Ascending aorta (tissue), 2 donors: ENCODE measurements around the gene LMTK2. TPM values are rescaled to one million over a fixed set of nuclear protein-coding genes. Genes with fewer than 3 reads are reported as not detected.

Experiments
- DNase-seq, 2 donors: peaks; one replicate each; pipeline ENCODE4 v3.0.0-alpha.2; 2019; ENCODE audit warnings: low spot score in 2 of 2
- H3K27ac ChIP-seq, 2 donors: fragments of 200-600 bp; sonication (generic); one replicate each; pipeline ENCODE4 v1.5.1; 2016 to 2017; ENCODE audit warnings: mild to moderate bottlenecking in 1 of 2
- H3K27me3 ChIP-seq: fragments of 200-600 bp; sonication (generic); one replicate; pipeline ENCODE4 v1.5.1; 2017
- H3K36me3 ChIP-seq, 2 donors: fragments of 200-600 bp; sonication (generic); one replicate each; pipeline ENCODE4 v1.5.1; 2016
- H3K4me1 ChIP-seq, 2 donors: fragments of 200-600 bp; sonication (generic); one replicate each; pipeline ENCODE4 v1.5.1; 2016 to 2017; ENCODE audit warnings: mild to moderate bottlenecking in 1 of 2
- H3K4me3 ChIP-seq, 2 donors: fragments of 200-600 bp; sonication (generic); one replicate each; pipeline ENCODE4 v1.5.1; 2016 to 2017; ENCODE audit warnings: mild to moderate bottlenecking in 1 of 2
- H3K9me3 ChIP-seq, 2 donors: fragments of 200-600 bp; sonication (generic); one replicate each; pipeline ENCODE4 v1.5.1; 2016
- CTCF ChIP-seq, 3 experiments: fragments of 200-600 bp in 2 of 3; fragments of 450-650 bp in 1 of 3; sonication (generic) in 2 of 3; IDR thresholded peaks; one replicate each; pipeline ENCODE4 v1.5.1; 2016 to 2019; ENCODE audit warnings: antibody characterized with exemption in 3 of 3, mild to moderate bottlenecking in 1 of 3, moderate library complexity in 1 of 3
- intact Hi-C: fragments of 100-400 bp; cut with DNase I; formaldehyde crosslinking; loops from one replicate; pipeline ENCODE4 v1.15.1; 2023
- total RNA-seq: library from RNA; depleted of rRNA; stranded (reverse); fragments of >200 nt; gene quantifications from one replicate; pipeline ENCODE4 v1.1.0, GENCODE V29; 2016

The LMTK2 gene
- total RNA-seq, 1 donor from 2014 or later, result 11.8 TPM

GRCh38 chr7:98248156-98248555, 141.5 kb downstream of the LMTK2 start:
- H3K27me3 ChIP-seq, result no peaks in the 10 kb centered on the region

DNA sequence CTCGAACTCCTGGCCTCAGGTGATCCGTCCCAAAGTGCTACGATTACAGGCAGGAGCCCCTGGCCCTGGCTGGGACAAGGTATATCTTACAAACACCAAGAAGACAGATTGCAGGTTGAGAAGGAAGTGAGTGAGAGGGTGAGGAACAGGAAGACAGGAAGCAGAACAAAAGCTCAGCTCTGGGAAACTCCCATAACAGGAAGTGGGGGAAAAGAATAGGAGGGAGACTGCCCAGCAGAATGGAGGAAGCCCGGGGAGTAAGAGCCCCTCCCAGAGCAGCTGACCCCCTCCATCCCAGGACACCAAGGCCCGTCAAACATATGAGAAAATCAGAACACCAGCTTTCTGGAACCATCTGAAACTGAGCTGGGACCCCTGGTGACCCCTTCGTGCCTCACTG, 142.4 kb downstream of the LMTK2 start:
- peaks cover 8 to 13% of the 10 kb centered on the region in 2 donors for H3K36me3 ChIP-seq
- no peak for DNase-seq
- no peaks in the 10 kb centered on the region for H3K27me3 ChIP-seq
- intact Hi-C loops, result no loop called here
- no peak overlapping the region for H3K4me3 ChIP-seq
- TF ChIP-seq CTCF (IDR thresholded peaks at IDR 0.05), result no peak
- no peaks in the 10 kb centered on the region for H3K9me3 ChIP-seq
- peaks cover 6 to 18% of the 10 kb centered on the region in 2 donors for H3K4me1 ChIP-seq
- no peak overlapping the region for H3K27ac ChIP-seq

More at GRCh38 chr7:98248156-98248555, 141.5 kb downstream of the LMTK2 start:
- DNase-seq, result no peak
- Histone ChIP-seq H3K36me3 (peaks cover 18 to 22% of the 10 kb centered on the region in 2 donors), H3K4me3 (no peak overlapping the region), H3K27ac (no peak overlapping the region), H3K4me1 (peaks cover 6 to 18% of the 10 kb centered on the region in 2 donors), H3K9me3 (no peaks in the 10 kb centered on the region)
- no peak for TF ChIP-seq CTCF (IDR thresholded peaks at IDR 0.05)
- intact Hi-C loops, result no loop called here

- TF ChIP-seq CTCF (IDR thresholded peaks at IDR 0.05), result no peak
- no peak for DNase-seq
- intact Hi-C loops, result loop anchor here (5.0 kb wide), 1 partner anchor 63 kb away; no protein-coding TSS in a partner anchor
- Histone ChIP-seq H3K9me3 (no peaks in the 10 kb centered on the region), H3K36me3 (peaks cover 0 to 4% of the 10 kb centered on the region in 2 donors), H3K4me3 (peak overlapping the region in 1 of 2 donors; percentile 80), H3K27ac (peak overlapping the region in 1 of 2 donors; percentile 17), H3K27me3 (no peaks in the 10 kb centered on the region), H3K4me1 (peaks cover 6 to 18% of the 10 kb centered on the region in 2 donors)
Measured at GRCh38 chr7:98250789-98251188, 144.1 kb downstream of the LMTK2 start.

DNA sequence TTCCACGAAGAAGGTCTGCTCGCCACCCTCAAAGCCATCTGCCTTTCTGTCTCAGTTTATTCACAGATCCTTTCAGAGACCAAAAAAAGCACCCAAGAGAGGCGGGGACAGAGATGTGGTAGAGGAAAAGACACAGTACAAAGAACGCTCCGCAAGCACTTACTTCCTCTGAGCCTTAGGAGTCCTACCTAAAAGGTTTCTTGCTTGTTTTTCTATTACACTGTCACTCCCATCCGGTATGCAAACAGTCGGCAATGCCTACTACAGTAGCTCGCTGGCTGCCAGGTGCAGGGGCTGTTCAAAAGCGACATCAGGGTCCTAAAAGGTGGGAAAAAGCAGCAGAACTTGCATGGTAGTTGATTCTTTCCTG, 144.6 kb downstream of the LMTK2 start:
- TF ChIP-seq CTCF (IDR thresholded peaks at IDR 0.05), result no peak
- H3K36me3 ChIP-seq, result peaks cover 0 to 4% of the 10 kb centered on the region in 2 donors
- H3K4me1 ChIP-seq, result peaks cover 6 to 18% of the 10 kb centered on the region in 2 donors
- peak overlapping the region; percentile 80 to 90 for H3K4me3 ChIP-seq
- H3K9me3 ChIP-seq, result no peaks in the 10 kb centered on the region
- no peak overlapping the region for H3K27ac ChIP-seq
- DNase-seq, result no peak
- no peaks in the 10 kb centered on the region for H3K27me3 ChIP-seq
- intact Hi-C loops, result loop anchor here (5.0 kb wide), 1 partner anchor 64 kb away; no protein-coding TSS in a partner anchor

GRCh38 chr7:98251601-98252424, 145.2 kb downstream of the LMTK2 start, which contains the start of gene TECPR1:
TSS of gene TECPR1 (minus strand) at chr7:98252232. CDS start at chr7:98246146, 6,086 bp downstream.
- intact Hi-C loops, result loop anchor here (1.0 to 5.0 kb wide), 3 partner anchors 29 to 145 kb away; partner anchors contain the start of genes BRI3 and LMTK2
- Histone ChIP-seq H3K9me3 (no peaks in the 10 kb centered on the region), H3K27ac (peak within 1 kb of the TSS; percentile 65 to 81), H3K27me3 (no peaks in the 10 kb centered on the region), H3K36me3 (peaks cover 3 to 4% of the 10 kb centered on the region in 2 donors), H3K4me1 (peaks cover 6 to 18% of the 10 kb centered on the region in 2 donors), H3K4me3 (peak within 1 kb of the TSS; percentile 80 to 90)
- no peak for TF ChIP-seq CTCF (IDR thresholded peaks at IDR 0.05)
- DNase-seq, result peak; percentile 77 to 96
